HG03097 (cell line): ENCODE results near the gene FUT2.
"Not testable (repeated sequence)": the region's sequence is repeated elsewhere in the genome, so short reads cannot be mapped to it uniquely, and the experiment has no call there.

ENCODE experiments used
- ATAC-seq: cut with Tn5 transposase; IDR thresholded peaks from one replicate; pipeline ENCODE4 v1.9.1; 2021; ENCODE audit not compliant: unreplicated experiment, low FRiP score

The FUT2 gene

GRCh38 chr19:48698046-48698445, 2.3 kb downstream of the FUT2 start:
- ATAC-seq: no peak

- no peak for ATAC-seq
Observed at GRCh38 chr19:48702701-48703100, 6.9 kb downstream of the FUT2 start.

GRCh38 chr19:48703316-48703715, 7.5 kb downstream of the FUT2 start:
- ATAC-seq: no peak

- no peak for ATAC-seq
Observed at GRCh38 chr19:48705431-48705830, 9.7 kb downstream of the FUT2 start.

- no peak for ATAC-seq
Observed at GRCh38 chr19:48708471-48708870, 12.7 kb downstream of the FUT2 start.

- no peak for ATAC-seq
Observed at GRCh38 chr19:48711106-48711662, 15.4 kb downstream of the FUT2 start.

GRCh38 chr19:48713041-48713863, 17.5 kb downstream of the FUT2 start:
- no peak for ATAC-seq

- ATAC-seq: peak; percentile 92
Observed at GRCh38 chr19:48713864-48714755, 18.3 kb downstream of the FUT2 start.

- no peak for ATAC-seq
Observed at GRCh38 chr19:48714759-48715675, 19.2 kb downstream of the FUT2 start.

- ATAC-seq: no peak
Observed at GRCh38 chr19:48715681-48716171, 20.0 kb downstream of the FUT2 start.

GRCh38 chr19:48716562-48717291, 21.0 kb downstream of the FUT2 start:
- no peak for ATAC-seq

GRCh38 chr19:48718106-48718505, 22.3 kb downstream of the FUT2 start:
- ATAC-seq: not testable (repeated sequence)

GRCh38 chr19:48718711-48719231, 23.0 kb downstream of the FUT2 start:
- no peak for ATAC-seq

- ATAC-seq: no peak
Observed at GRCh38 chr19:48719263-48720171, 23.7 kb downstream of the FUT2 start, which contains the start of gene MAMSTR. MAMSTR (minus strand) TSS chr19:48719725; CDS start chr19:48719031, 694 bp downstream.

- ATAC-seq: no peak
Observed at GRCh38 chr19:48720251-48720612, 24.5 kb downstream of the FUT2 start.

- peak; percentile 71 for ATAC-seq
Observed at GRCh38 chr19:48720613-48721296, 25.0 kb downstream of the FUT2 start.

- ATAC-seq: no peak
Observed at GRCh38 chr19:48722196-48722708, 26.5 kb downstream of the FUT2 start.
